Mucosa of descending colon (tissue), 3 donors: Measurements from ENCODE around the gene CGNL1. TPM values are rescaled to one million over a fixed set of nuclear protein-coding genes. Genes with fewer than 3 reads are reported as not detected.

Experiments
- ATAC-seq: fragments of 200-7000 bp; cut with Tn5 transposase; one replicate; pipeline ENCODE4 v1.9.1; 2020; ENCODE audit warnings: mild to moderate bottlenecking, moderate library complexity
- DNase-seq, 3 donors: peaks; one replicate each; pipeline ENCODE4 v3.0.0-alpha.2; 2020
- H3K36me3 ChIP-seq: fragments of 200-600 bp; one replicate; pipeline ENCODE4 v1.8.0; 2021; ENCODE audit warnings: low read depth, mild to moderate bottlenecking
- H3K4me1 ChIP-seq: fragments of 200-600 bp; one replicate; pipeline ENCODE4 v1.8.0; 2021; ENCODE audit warnings: low read depth, mild to moderate bottlenecking
- H3K4me3 ChIP-seq: fragments of 200-600 bp; one replicate; pipeline ENCODE4 v1.8.0; 2021; ENCODE audit warnings: mild to moderate bottlenecking
- H3K9me3 ChIP-seq: fragments of 200-600 bp; one replicate; pipeline ENCODE4 v1.8.0; 2021; ENCODE audit warnings: mild to moderate bottlenecking
- intact Hi-C, 2 donors: fragments of 100-400 bp; cut with DNase I in 1 of 2; cut with micrococcal nuclease in 1 of 2; formaldehyde crosslinking; loops; one replicate each; pipeline versions ENCODE4 v1.11.0 to v1.11.1; 2022; cut with DNase I, micrococcal nuclease
- total RNA-seq, 3 donors: library from RNA; stranded (reverse); fragmentation: NEBNext Ultra II Directional in 2 of 3; extraction: Animal tissue kit (Norgen Biotek cat#: 25700) in 2 of 3; gene quantifications; one replicate each; pipeline versions ENCODE4 v1.2.1 to v1.2.4, GENCODE V29; 2021 to 2023
- TF ChIP-seq, protein P1 (sequence below): fragments of 200-600 bp; IDR thresholded peaks from one replicate; pipeline ENCODE4 v1.8.0; 2022; ENCODE audit warnings: antibody characterized with exemption, mild to moderate bottlenecking
- donor health status: DM: no; HTN: no; CAD: no; lungs with moderate emphysema.
- donor health status: DM: no; HTN: no; CAD: no.
- donor health status: DM: no; HTN: yes; CAD: no.

CGNL1 gene
- total RNA-seq, 3 donors from 2014 or later = 3.3 to 4.5 (median 3.9) TPM

DNA sequence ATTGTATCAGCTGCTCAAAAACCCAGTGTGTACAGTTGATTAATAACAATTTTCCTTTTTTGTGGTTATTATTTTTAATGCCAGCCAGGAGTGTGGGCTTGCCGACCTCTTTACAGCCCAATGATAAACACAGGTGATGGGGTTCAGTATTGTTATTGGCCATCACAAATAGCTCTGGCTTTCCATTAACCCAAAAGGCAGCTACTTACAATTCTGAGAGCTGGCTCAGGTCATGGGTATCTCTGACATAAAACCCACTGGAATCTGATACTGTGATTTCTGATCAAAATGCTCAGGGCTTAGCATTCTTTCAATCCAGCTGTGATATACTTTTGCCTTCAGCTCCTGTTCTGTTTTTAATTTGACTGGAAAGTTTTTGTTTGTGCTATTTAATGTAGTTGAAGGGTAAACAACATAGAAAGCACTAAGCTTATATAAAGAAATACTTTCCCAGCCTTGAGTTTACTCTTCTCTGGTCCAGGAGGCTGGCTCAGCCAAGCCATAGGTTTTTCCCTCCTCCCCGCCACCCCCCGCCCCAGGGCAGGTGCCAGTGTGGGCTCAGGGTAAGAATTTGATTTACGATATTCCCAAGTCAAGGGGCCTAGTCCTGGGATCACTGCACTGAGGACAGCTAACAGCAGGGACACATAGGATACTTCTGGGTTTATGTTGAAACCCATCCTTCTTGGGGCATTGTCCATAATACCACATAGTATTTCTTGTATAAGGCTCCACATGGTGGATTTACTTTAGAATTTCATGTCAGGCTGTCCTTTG lies 161.4 kb downstream of the CGNL1 start:
- TF ChIP-seq, protein P1, sequence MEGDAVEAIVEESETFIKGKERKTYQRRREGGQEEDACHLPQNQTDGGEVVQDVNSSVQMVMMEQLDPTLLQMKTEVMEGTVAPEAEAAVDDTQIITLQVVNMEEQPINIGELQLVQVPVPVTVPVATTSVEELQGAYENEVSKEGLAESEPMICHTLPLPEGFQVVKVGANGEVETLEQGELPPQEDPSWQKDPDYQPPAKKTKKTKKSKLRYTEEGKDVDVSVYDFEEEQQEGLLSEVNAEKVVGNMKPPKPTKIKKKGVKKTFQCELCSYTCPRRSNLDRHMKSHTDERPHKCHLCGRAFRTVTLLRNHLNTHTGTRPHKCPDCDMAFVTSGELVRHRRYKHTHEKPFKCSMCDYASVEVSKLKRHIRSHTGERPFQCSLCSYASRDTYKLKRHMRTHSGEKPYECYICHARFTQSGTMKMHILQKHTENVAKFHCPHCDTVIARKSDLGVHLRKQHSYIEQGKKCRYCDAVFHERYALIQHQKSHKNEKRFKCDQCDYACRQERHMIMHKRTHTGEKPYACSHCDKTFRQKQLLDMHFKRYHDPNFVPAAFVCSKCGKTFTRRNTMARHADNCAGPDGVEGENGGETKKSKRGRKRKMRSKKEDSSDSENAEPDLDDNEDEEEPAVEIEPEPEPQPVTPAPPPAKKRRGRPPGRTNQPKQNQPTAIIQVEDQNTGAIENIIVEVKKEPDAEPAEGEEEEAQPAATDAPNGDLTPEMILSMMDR = no peak
- ATAC-seq = peak; percentile 22
- DNase-seq = peak in 1 of 3 donors; percentile 31
- Histone ChIP-seq H3K4me1 (peaks cover 10% of the 10 kb centered on the region), H3K9me3 (no peaks in the 10 kb centered on the region), H3K36me3 (no peaks in the 10 kb centered on the region), H3K4me3 (no peak overlapping the region)
- intact Hi-C loops = no loop called here

DNA sequence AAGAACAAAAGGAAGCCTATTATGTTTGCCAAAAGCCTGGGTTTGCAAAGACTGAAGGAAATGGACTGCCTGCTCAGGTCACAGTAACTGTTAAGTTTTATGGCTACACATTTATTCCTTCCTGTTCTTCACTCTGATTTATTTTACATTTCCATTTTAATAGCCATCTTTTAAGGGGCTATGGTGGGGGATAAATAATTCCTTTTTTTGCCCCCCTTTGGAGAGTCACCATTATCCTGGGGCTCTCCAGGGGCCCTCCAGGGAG lies 161.9 kb downstream of the CGNL1 start:
- H3K36me3 ChIP-seq = no peaks in the 10 kb centered on the region
- TF ChIP-seq, protein P1 = no peak
- DNase-seq = no peak
- intact Hi-C loops = no loop called here
- no peak overlapping the region for H3K4me3 ChIP-seq
- no peaks in the 10 kb centered on the region for H3K9me3 ChIP-seq
- peaks cover 10% of the 10 kb centered on the region for H3K4me1 ChIP-seq
- peak; percentile 62 for ATAC-seq

DNA sequence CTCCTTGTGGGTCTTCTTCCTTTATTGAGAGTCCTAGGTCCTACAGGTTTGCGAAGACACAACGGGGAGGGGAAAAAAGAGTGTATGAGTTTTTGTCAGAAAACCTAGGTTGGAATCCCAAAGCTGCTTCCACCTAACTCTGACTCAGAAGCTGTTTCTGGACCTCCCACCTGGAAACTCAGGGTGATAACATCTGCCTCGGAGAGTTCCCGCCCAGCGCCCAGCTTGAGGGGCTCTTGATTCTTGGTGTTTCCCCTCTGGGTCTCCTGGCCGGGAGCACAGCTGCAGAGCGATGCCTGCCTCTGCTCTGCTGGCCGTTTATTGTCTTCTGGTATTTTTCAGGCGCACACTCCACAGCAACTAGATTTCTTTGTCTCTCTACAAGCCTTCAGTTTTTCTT lies 162.5 kb downstream of the CGNL1 start:
- Histone ChIP-seq H3K36me3 (no peaks in the 10 kb centered on the region), H3K4me1 (peaks cover 10% of the 10 kb centered on the region), H3K9me3 (no peaks in the 10 kb centered on the region), H3K4me3 (no peak overlapping the region)
- TF ChIP-seq, protein P1 = no peak
- no peak for DNase-seq
- intact Hi-C loops = no loop called here
- ATAC-seq = no peak

DNA sequence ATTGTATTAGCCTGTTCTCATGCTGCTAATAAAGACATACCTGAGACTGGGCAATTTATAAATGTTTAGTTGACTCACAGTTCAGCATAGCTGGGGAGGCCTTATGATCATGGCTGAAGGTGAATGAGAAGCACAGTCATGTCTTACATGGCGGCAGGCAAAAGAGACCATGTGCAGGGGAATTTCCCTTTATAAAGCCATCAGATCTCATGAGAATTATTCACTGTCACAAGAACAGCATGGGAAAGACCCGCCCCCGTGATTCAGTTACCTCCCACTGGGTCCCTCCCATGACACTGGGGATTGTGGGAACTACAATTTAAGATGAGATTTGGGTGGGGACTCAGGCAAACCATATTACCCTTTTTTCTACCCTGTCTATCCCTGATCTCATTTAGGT lies 163.9 kb downstream of the CGNL1 start:
- TF ChIP-seq, protein P1 = no peak
- Histone ChIP-seq H3K4me3 (no peak overlapping the region), H3K36me3 (no peaks in the 10 kb centered on the region), H3K9me3 (no peaks in the 10 kb centered on the region), H3K4me1 (peaks cover 10% of the 10 kb centered on the region)
- intact Hi-C loops = no loop called here
- no peak for ATAC-seq
- DNase-seq = no peak

DNA sequence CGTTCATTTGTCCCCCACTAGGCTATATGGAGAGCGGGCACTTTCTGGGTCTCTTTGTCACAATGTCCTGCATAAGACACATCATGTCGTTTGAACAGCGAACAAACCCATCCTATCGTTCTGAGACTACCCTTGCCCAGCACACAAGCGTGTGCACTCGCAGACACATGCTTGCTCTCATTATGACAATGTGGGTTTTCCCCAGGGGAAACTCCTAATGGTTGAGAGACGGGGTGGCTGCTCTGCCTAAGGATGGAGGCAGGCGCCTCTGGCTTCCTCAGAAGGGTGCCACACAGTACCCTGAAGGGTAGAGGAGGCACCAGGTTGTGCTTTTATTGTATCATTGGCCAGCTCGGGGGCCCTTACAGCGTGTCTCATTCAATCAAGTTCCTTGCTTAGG lies 164.4 kb downstream of the CGNL1 start:
- H3K4me1 ChIP-seq = peaks cover 10% of the 10 kb centered on the region
- no peaks in the 10 kb centered on the region for H3K36me3 ChIP-seq
- TF ChIP-seq, protein P1 = no peak
- no peaks in the 10 kb centered on the region for H3K9me3 ChIP-seq
- no peak overlapping the region for H3K4me3 ChIP-seq
- intact Hi-C loops = no loop called here
- DNase-seq (no peak), ATAC-seq (no peak)

DNA sequence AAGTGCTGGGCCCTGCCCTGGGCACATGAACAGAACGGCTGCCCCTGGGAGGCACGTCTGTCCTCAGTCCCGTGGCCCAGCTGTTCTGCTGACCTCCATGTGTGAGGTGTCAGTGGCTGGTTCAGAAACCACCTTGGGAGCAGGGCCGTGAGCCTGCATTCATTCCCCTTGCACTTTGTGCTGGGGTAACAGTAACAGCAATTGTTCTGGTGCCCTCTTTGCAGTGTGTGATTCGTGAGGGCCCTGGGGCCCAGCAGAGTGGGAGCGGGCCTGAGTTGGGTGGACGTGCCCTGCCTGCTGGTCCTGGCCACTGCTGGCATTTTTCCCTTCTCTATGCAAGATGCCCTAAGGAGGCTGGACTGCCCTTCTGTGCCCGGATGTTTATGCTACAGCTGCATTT lies 165.0 kb downstream of the CGNL1 start:
- intact Hi-C loops = no loop called here
- H3K36me3 ChIP-seq = no peaks in the 10 kb centered on the region
- DNase-seq = no peak
- no peak overlapping the region for H3K4me3 ChIP-seq
- no peak for ATAC-seq
- no peaks in the 10 kb centered on the region for H3K9me3 ChIP-seq
- H3K4me1 ChIP-seq = peaks cover 10% of the 10 kb centered on the region
- TF ChIP-seq, protein P1 = no peak
